B cell (primary cell): ENCODE data around the gene CDC14A. TPM values are rescaled to one million over a fixed set of nuclear protein-coding genes. Genes with fewer than 3 reads are reported as not detected.
"Not testable (repeated sequence)": the region's sequence is repeated elsewhere in the genome, so short reads cannot be mapped to it uniquely, and the experiment has no call there.

Experiments used
- ATAC-seq: fragments of 200-7000 bp; cut with Tn5 transposase; one replicate; pipeline ENCODE4 v1.10.0; 2021; ENCODE audit warnings: low read depth, mild to moderate bottlenecking, moderate number of reproducible peaks, moderate library complexity
- CTCF ChIA-PET: fragments of 350-600 bp; sonication (Branson Sonifier 250); formaldehyde crosslinking; loops from one replicate; lab custom pipeline; 2021; ENCODE audit warnings: antibody characterized with exemption, inconsistent platforms; lab: Charles Lee
- POLR2A ChIA-PET: fragments of 350-600 bp; sonication (Branson Sonifier 250); formaldehyde crosslinking; loops from one replicate; lab custom pipeline; 2021; ENCODE audit warnings: antibody characterized with exemption; lab: Charles Lee
- DNase-seq: peaks from one replicate; pipeline ENCODE4 v3.0.0; 2013
- H2AFZ ChIP-seq: 2 replicates; pipeline ENCODE4 v1.6.1; 2012; ENCODE audit warnings: mild to moderate bottlenecking, low read depth, low read length; ENCODE audit not compliant: insufficient read depth, poor library complexity, severe bottlenecking
- H3K27ac ChIP-seq, 2 donors: 1 replicate in 1 of 2; 2 replicates in 1 of 2; pipeline ENCODE4 v1.5.1; 2012 to 2013; ENCODE audit warnings: low read length in 2 of 2, mild to moderate bottlenecking in 2 of 2, moderate library complexity in 1 of 2
- H3K27me3 ChIP-seq, 4 experiments: fragments of 200-600 bp in 1 of 4; sonication (generic) in 1 of 4; replicated peaks in 1 of 4; 1 replicate in 2 of 4; 2 replicates in 2 of 4; pipeline versions ENCODE4 v1.6.1 to v1.7.0; 2013 to 2016; ENCODE audit warnings: low read length in 3 of 4, mild to moderate bottlenecking in 2 of 4, mixed read lengths in 1 of 4, moderate library complexity in 1 of 4; ENCODE audit not compliant: insufficient read depth in 4 of 4, control insufficient read depth in 3 of 4; ENCODE audit errors: control extremely low read depth in 1 of 4
- H3K36me3 ChIP-seq, 2 experiments: replicated peaks in 1 of 2; 1 replicate in 1 of 2; 2 replicates in 1 of 2; pipeline versions ENCODE4 v1.6.1 to v1.7.1; 2013; ENCODE audit warnings: low read length in 1 of 2; ENCODE audit not compliant: insufficient read depth in 2 of 2, control insufficient read depth in 1 of 2; ENCODE audit errors: control extremely low read depth in 1 of 2, extremely low read depth in 1 of 2
- H3K4me1 ChIP-seq, 2 donors: fragments of 200-600 bp in 1 of 2; sonication (generic) in 1 of 2; 1 replicate in 1 of 2; 2 replicates in 1 of 2; pipeline versions ENCODE4 v1.5.1 to v1.6.1; 2013 to 2017; ENCODE audit warnings: low read length in 2 of 2; ENCODE audit not compliant: control insufficient read depth in 2 of 2, insufficient read depth in 2 of 2
- H3K4me2 ChIP-seq: replicated peaks from 2 replicates; pipeline ENCODE3; 2012; ENCODE audit warnings: mild to moderate bottlenecking, low read depth, low read length; ENCODE audit not compliant: poor library complexity, severe bottlenecking
- H3K4me3 ChIP-seq, 5 experiments: fragments of 200-600 bp in 1 of 5; sonication (generic) in 1 of 5; 1 replicate in 3 of 5; 2 replicates in 2 of 5; pipeline versions ENCODE4 v1.5.1 to v1.7.0; 2011 to 2016; ENCODE audit warnings: low read length in 4 of 5, mild to moderate bottlenecking in 4 of 5, low read depth in 2 of 5, control low read depth in 1 of 5, moderate library complexity in 1 of 5; ENCODE audit not compliant: insufficient read depth in 1 of 5; ENCODE audit errors: control extremely low read depth in 1 of 5, extremely low read depth in 1 of 5
- H3K79me2 ChIP-seq: fragments of 200-600 bp; sonication (generic); one replicate; pipeline ENCODE4 v1.6.0; 2016; ENCODE audit warnings: low read length; ENCODE audit not compliant: control insufficient read depth, insufficient read depth
- H3K9ac ChIP-seq: fragments of 200-600 bp; sonication (generic); 2 replicates; pipeline ENCODE4 v1.6.1; 2017; ENCODE audit warnings: mild to moderate bottlenecking, low read length, moderate library complexity
- H3K9me3 ChIP-seq, 3 donors: one replicate each; pipeline versions ENCODE4 v1.6.1 to v1.7.1; 2013; ENCODE audit warnings: low read length in 2 of 3; ENCODE audit not compliant: control insufficient read depth in 2 of 3, insufficient read depth in 1 of 3; ENCODE audit errors: control extremely low read depth in 1 of 3
- H4K20me1 ChIP-seq: 2 replicates; pipeline ENCODE4 v1.6.0; 2012; ENCODE audit warnings: mild to moderate bottlenecking, low read length; ENCODE audit not compliant: insufficient read depth, control insufficient read depth, poor library complexity, severe bottlenecking
- H3K27ac Mint-ChIP-seq: one replicate; pipeline ENCODE4 v1.8.0; 2021; ENCODE audit warnings: mixed read lengths
- H3K27me3 Mint-ChIP-seq: one replicate; pipeline ENCODE4 v1.8.0; 2021; ENCODE audit warnings: mixed read lengths
- H3K4me1 Mint-ChIP-seq: one replicate; pipeline ENCODE4 v1.8.0; 2021; ENCODE audit warnings: mixed read lengths
- H3K4me3 Mint-ChIP-seq: one replicate; pipeline ENCODE4 v1.8.0; 2021; ENCODE audit warnings: mixed read lengths
- H3K9me3 Mint-ChIP-seq: one replicate; pipeline ENCODE4 v1.8.0; 2022; ENCODE audit warnings: mixed read lengths; ENCODE audit not compliant: insufficient read depth
- CTCF ChIP-seq: fragments of 200-600 bp; IDR thresholded peaks from one replicate; pipeline ENCODE4 v1.8.0; 2022; ENCODE audit warnings: antibody characterized with exemption, mild to moderate bottlenecking
- EZH2 ChIP-seq: IDR thresholded peaks from 2 replicates; pipeline ENCODE4 v1.6.1; 2012; ENCODE audit warnings: borderline replicate concordance, low read depth, mild to moderate bottlenecking, moderate library complexity, low read length; ENCODE audit not compliant: insufficient read depth, poor library complexity, severe bottlenecking
- WGBS: methylation state at CpG from one replicate; pipeline ENCODE4 v1.1.5; 2013; ENCODE audit warnings: missing lambda C conversion rate; ENCODE audit not compliant: insufficient coverage; 5-methylcytosine and 5-hydroxymethylcytosine counted together
- intact Hi-C: fragments of 100-400 bp; cut with micrococcal nuclease; formaldehyde crosslinking; loops from one replicate; pipeline ENCODE4 v1.10.0; 2022
- polyA plus RNA-seq: library from polyadenylated mRNA; depleted of rRNA; stranded (reverse); fragments of >200 nt; gene quantifications from 2 replicates; pipeline ENCODE4 v1.2.3, GENCODE V29; 2012
- total RNA-seq, 2 donors: library from RNA; stranded (reverse); fragments of 120-200 nt in 1 of 2; gene quantifications; 1 replicate in 1 of 2; 2 replicates in 1 of 2; pipeline versions ENCODE4 v1.2.3 to v1.2.4, GENCODE V29; 2013 to 2022

The CDC14A gene
- total and polyA plus RNA-seq, 2 donors (not counting 1 experiment from before 2014, with no cell fraction given): 6.1 to 41.7 TPM

GRCh38 chr1:100332331-100332730 is 20.0 kb upstream of the CDC14A start:
- no peaks in the 10 kb centered on the region for H4K20me1 ChIP-seq
- DNase-seq (no peak), ATAC-seq (no peak)
- ChIA-PET POLR2A (no interaction called here), CTCF (no interaction called here)
- H3K27ac Mint-ChIP-seq: no peak overlapping the region
- H3K36me3 ChIP-seq: no peaks in the 10 kb centered on the region
- intact Hi-C loops: no loop called here
- H2AFZ ChIP-seq: no peak overlapping the region
- H3K4me3 ChIP-seq: no peak overlapping the region
- TF ChIP-seq CTCF (no peak), EZH2 (no peak)
- H3K27me3 Mint-ChIP-seq: peaks cover 27% of the 10 kb centered on the region
- H3K4me1 Mint-ChIP-seq: no peaks in the 10 kb centered on the region
- H3K9me3 ChIP-seq: no peaks in the 10 kb centered on the region
- no peaks in the 10 kb centered on the region for H3K4me1 ChIP-seq
- no peak overlapping the region for H3K9ac ChIP-seq
- no peaks in the 10 kb centered on the region for H3K9me3 Mint-ChIP-seq
- H3K4me2 ChIP-seq: no peak overlapping the region
- H3K79me2 ChIP-seq: no peaks in the 10 kb centered on the region
- peaks cover 0 to 6% (median 2%) of the 10 kb centered on the region in 4 experiments for H3K27me3 ChIP-seq
- 100% methylated on average over 4 of the region's 9 CpGs for WGBS
- H3K4me3 Mint-ChIP-seq: no peak overlapping the region
- no peak overlapping the region for H3K27ac ChIP-seq

DNA sequence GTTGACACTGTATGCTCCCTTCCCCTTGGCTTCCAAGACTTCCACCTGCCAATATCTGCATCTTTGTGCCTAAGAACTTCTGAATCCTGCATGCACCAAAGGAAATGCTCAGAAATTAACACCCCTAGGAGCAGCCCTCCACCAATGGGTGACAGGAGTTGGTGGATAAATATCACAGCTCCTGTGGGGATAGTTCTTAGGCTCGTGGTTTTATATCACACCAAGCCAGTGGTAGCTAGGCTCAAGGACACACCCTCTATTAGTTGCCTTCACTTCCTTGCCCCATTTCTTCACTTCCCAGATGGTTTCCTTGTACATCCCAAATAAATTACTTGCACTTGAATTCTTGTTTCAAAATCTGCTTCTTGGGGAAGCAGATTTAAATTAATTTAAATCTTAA is 16.9 kb upstream of the CDC14A start:
- Histone ChIP-seq H3K4me1 (no peaks in the 10 kb centered on the region), H3K9me3 (no peaks in the 10 kb centered on the region), H4K20me1 (no peaks in the 10 kb centered on the region), H3K36me3 (no peaks in the 10 kb centered on the region), H3K27me3 (peaks cover 0 to 6% (median 2%) of the 10 kb centered on the region in 4 experiments), H2AFZ (no peak overlapping the region), H3K27ac (no peak overlapping the region), H3K9ac (no peak overlapping the region), H3K4me3 (no peak overlapping the region), H3K79me2 (no peaks in the 10 kb centered on the region), H3K4me2 (no peak overlapping the region)
- intact Hi-C loops: no loop called here
- Mint-ChIP-seq H3K9me3 (no peaks in the 10 kb centered on the region), H3K4me1 (no peaks in the 10 kb centered on the region), H3K27ac (no peak overlapping the region), H3K27me3 (peaks cover 30% of the 10 kb centered on the region), H3K4me3 (no peak overlapping the region)
- DNase-seq (no peak), ATAC-seq (no peak)
- ChIA-PET POLR2A (no interaction called here), CTCF (interaction anchor here (0.5 kb wide), 1 partner anchor 350 kb away, joined by 5 read pairs; no protein-coding TSS in a partner anchor)
- WGBS: 80% methylated on average over 1 of the region's 1 CpG
- TF ChIP-seq CTCF: no peak
- no peak for TF ChIP-seq EZH2

DNA sequence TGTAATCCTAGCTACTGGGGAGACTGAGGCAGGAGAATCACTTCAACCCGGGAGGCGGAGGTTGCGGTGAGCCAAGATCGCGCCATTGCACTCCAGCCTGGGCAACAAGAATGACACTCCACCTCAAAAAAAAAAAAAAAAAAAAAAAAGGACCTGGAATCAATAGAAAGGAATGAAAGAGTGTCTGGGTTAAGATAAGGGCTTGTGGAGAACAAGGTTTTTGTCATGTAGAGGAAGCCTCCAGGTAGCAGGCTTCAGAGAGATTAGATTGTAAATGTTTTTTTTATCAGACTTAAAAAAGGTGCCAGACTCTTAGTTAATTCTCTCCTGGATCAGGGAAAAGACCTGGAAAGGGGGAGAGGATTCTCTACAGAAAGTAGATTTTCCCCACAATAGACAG is 14.4 kb upstream of the CDC14A start:
- POLR2A ChIA-PET, CTCF ChIA-PET: not testable (repeated sequence)

More for the DNA sequence above, 14.4 kb upstream of the CDC14A start:
- H4K20me1 ChIP-seq, H3K36me3 ChIP-seq, H3K79me2 ChIP-seq, H3K4me3 Mint-ChIP-seq, H3K4me1 ChIP-seq, H3K4me2 ChIP-seq, H3K27me3 ChIP-seq, H3K4me3 ChIP-seq, DNase-seq, ATAC-seq, H3K9me3 ChIP-seq, H3K4me1 Mint-ChIP-seq, H3K27ac Mint-ChIP-seq, H3K9ac ChIP-seq, H3K9me3 Mint-ChIP-seq, H2AFZ ChIP-seq, intact Hi-C loops, H3K27ac ChIP-seq: not testable (repeated sequence)
- no CpG with 5 or more reads among the region's 5 CpGs for WGBS
- peaks cover 25% of the 10 kb centered on the region for H3K27me3 Mint-ChIP-seq
